ENCODE results near the gene GALNT17.

GALNT17 gene

GRCh38 chr7:71286924-71287323, 155.0 kb downstream of the GALNT17 start:
- no peak for DNase-seq

- DNase-seq = no peak
Measured at GRCh38 chr7:71290452-71290851, 158.5 kb downstream of the GALNT17 start.

- no peak for DNase-seq
Measured at GRCh38 chr7:71298378-71298777, 166.4 kb downstream of the GALNT17 start.

GRCh38 chr7:71300086-71300485, 168.1 kb downstream of the GALNT17 start:
- no peak for DNase-seq

- DNase-seq = no peak
Measured at GRCh38 chr7:71300603-71301002, 168.7 kb downstream of the GALNT17 start.

- no peak for DNase-seq
Measured at GRCh38 chr7:71301167-71301566, 169.2 kb downstream of the GALNT17 start.

- no peak for DNase-seq
Measured at GRCh38 chr7:71303566-71303965, 171.6 kb downstream of the GALNT17 start.

- no peak for DNase-seq
Measured at GRCh38 chr7:71308096-71308495, 176.2 kb downstream of the GALNT17 start.

GRCh38 chr7:71311576-71311975, 179.6 kb downstream of the GALNT17 start:
- no peak for DNase-seq

- DNase-seq = no peak
Measured at GRCh38 chr7:71312755-71313490, 181.0 kb downstream of the GALNT17 start.

- no peak for DNase-seq
Measured at GRCh38 chr7:71313553-71313952, 181.6 kb downstream of the GALNT17 start.

GRCh38 chr7:71320916-71321315, 189.0 kb downstream of the GALNT17 start:
- no peak for DNase-seq

GRCh38 chr7:71322201-71322600, 190.3 kb downstream of the GALNT17 start:
- no peak for DNase-seq

GRCh38 chr7:71323726-71324125, 191.8 kb downstream of the GALNT17 start:
- no peak for DNase-seq

- no peak for DNase-seq
Measured at GRCh38 chr7:71325151-71325550, 193.2 kb downstream of the GALNT17 start.

GRCh38 chr7:71326595-71326994, 194.7 kb downstream of the GALNT17 start:
- DNase-seq = no peak

GRCh38 chr7:71327946-71328345, 196.0 kb downstream of the GALNT17 start:
- DNase-seq = no peak

- DNase-seq = no peak
Measured at GRCh38 chr7:71329030-71329660, 197.2 kb downstream of the GALNT17 start.

GRCh38 chr7:71332207-71332606, 200.3 kb downstream of the GALNT17 start:
- no peak for DNase-seq

GRCh38 chr7:71334541-71334940, 202.6 kb downstream of the GALNT17 start:
- DNase-seq = no peak

GRCh38 chr7:71338866-71339265, 206.9 kb downstream of the GALNT17 start:
- DNase-seq = no peak

GRCh38 chr7:71339924-71340323, 208.0 kb downstream of the GALNT17 start:
- DNase-seq = no peak

- no peak for DNase-seq
Measured at GRCh38 chr7:71342202-71342601, 210.3 kb downstream of the GALNT17 start.

GRCh38 chr7:71343039-71343438, 211.1 kb downstream of the GALNT17 start:
- no peak for DNase-seq

GRCh38 chr7:71343892-71344291, 211.9 kb downstream of the GALNT17 start:
- DNase-seq = no peak
